Fibroblast of villous mesenchyme (primary cell): ENCODE data around the gene NHLRC4. TPM values are rescaled to one million over a fixed set of nuclear protein-coding genes. Genes with fewer than 3 reads are reported as not detected.

Experiments used
- DNase-seq: peaks from one replicate; pipeline ENCODE4 v3.0.0-alpha.2; 2010; ENCODE audit warnings: low read depth
- H3K4me3 ChIP-seq: 2 replicates; pipeline ENCODE4 v1.5.1; 2011; ENCODE audit warnings: low read depth, mild to moderate bottlenecking, low read length
- total RNA-seq: library from RNA; depleted of rRNA; stranded (reverse); fragments of >200 nt; gene quantifications from 2 replicates; pipeline ENCODE4 v1.2.3, GENCODE V29; 2012
- TF ChIP-seq, protein P1 (sequence below): IDR thresholded peaks from 2 replicates; pipeline ENCODE4 v1.5.1; 2012; ENCODE audit warnings: low read depth, mild to moderate bottlenecking, low read length; ENCODE audit not compliant: insufficient read depth

Gene NHLRC4
- total RNA-seq, 1 donor: 1.7 TPM

- H3K4me3 ChIP-seq: no peak overlapping the region
- no peak for DNase-seq
- TF ChIP-seq, protein P1, sequence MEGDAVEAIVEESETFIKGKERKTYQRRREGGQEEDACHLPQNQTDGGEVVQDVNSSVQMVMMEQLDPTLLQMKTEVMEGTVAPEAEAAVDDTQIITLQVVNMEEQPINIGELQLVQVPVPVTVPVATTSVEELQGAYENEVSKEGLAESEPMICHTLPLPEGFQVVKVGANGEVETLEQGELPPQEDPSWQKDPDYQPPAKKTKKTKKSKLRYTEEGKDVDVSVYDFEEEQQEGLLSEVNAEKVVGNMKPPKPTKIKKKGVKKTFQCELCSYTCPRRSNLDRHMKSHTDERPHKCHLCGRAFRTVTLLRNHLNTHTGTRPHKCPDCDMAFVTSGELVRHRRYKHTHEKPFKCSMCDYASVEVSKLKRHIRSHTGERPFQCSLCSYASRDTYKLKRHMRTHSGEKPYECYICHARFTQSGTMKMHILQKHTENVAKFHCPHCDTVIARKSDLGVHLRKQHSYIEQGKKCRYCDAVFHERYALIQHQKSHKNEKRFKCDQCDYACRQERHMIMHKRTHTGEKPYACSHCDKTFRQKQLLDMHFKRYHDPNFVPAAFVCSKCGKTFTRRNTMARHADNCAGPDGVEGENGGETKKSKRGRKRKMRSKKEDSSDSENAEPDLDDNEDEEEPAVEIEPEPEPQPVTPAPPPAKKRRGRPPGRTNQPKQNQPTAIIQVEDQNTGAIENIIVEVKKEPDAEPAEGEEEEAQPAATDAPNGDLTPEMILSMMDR: no peak
These were observed 20.1 kb downstream of the NHLRC4 start for GRCh38 chr16:586645-587590.

- peak; percentile 79 for DNase-seq
- TF ChIP-seq, protein P1: no peak
- H3K4me3 ChIP-seq: peak overlapping the region; percentile 88
These were observed 21.8 kb downstream of the NHLRC4 start for GRCh38 chr16:588639-588888.

GRCh38 chr16:588889-589657, 22.3 kb downstream of the NHLRC4 start:
- DNase-seq: peak; percentile 97
- peak overlapping the region; percentile 88 for H3K4me3 ChIP-seq
- TF ChIP-seq, protein P1: no peak

GRCh38 chr16:589658-590187, 22.9 kb downstream of the NHLRC4 start, which contains the start of gene RAB40C:
Gene RAB40C, plus strand, starts transcription at chr16:590066. Its CDS starts 226 bp downstream, at chr16:590292.
- peak within 1 kb of the TSS; percentile 88 for H3K4me3 ChIP-seq
- TF ChIP-seq, protein P1: no peak

DNA sequence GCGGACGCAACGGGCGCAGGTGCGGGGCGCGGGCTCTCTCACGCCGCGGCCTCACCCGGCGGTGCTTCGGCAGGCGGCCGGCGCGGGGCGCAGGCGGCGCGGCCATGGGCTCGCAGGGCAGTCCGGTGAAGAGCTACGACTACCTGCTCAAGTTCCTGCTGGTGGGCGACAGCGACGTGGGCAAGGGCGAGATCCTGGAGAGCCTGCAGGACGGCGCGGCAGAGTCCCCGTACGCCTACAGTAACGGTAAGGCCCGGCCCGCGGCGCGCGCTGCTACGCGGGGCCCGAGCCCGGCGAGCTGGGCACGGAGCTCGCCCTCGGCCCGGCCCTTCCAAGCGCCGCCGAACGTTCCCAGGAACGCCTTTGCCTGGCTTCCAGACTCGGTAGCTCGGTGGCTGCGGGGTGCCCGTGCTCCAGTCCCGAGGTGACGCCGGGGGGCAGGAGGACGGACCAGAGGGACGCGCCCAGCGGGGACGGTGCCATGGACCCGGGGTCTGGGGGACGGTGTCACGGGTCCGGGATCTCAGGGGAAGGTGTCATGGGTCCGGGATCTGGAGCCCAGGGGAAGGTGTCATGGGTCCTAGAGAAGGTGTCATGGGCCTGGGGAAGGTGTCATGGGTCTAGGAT, 23.5 kb downstream of the NHLRC4 start:
- peak; percentile 69 for DNase-seq
- peak overlapping the region; percentile 86 for H3K4me3 ChIP-seq
- TF ChIP-seq, protein P1: no peak

More at GRCh38 chr16:589658-590187, 22.9 kb downstream of the NHLRC4 start, which contains the start of gene RAB40C:
- peak; percentile 99 for DNase-seq

DNA sequence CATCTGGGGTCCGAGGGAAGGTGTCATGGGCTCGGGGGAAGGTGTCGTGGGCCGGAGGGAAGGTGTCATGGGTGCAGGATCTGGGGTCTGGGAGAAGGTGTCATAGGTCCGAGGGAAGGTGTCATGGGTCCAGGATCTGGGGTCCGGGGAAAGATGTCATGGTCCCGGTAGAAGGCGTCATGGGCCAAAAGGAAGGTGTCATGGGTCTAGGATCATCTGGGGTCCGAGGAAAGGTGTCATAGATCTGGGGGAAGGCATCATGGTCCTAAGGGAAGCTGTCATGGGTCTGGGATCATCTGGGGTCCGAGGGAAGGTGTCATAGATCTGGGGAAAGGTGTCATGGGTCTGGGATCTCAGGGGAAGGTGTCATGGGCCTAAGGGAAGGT, 24.0 kb downstream of the NHLRC4 start:
- TF ChIP-seq, protein P1: no peak
- no peak for DNase-seq
- H3K4me3 ChIP-seq: peak overlapping the region; percentile 86
